IPS DF 4.7 (cell line): ENCODE results near the gene AXIN1.

Source experiments
- DNase-seq: peaks from one replicate; pipeline ENCODE4 v3.0.0-alpha.2; 2013; ENCODE audit warnings: low spot score; ENCODE audit errors: extremely low read depth

The AXIN1 gene

GRCh38 chr16:283033-283805 lies 69.3 kb downstream of the AXIN1 start, which contains the start of gene PDIA2:
Gene PDIA2, plus strand, starts transcription at chr16:283164. Its CDS starts 6 bp downstream, at chr16:283170.
- DNase-seq: no peak

- no peak for DNase-seq
Measured at GRCh38 chr16:282491-282890, 70.0 kb downstream of the AXIN1 start.

- no peak for DNase-seq
Measured at GRCh38 chr16:281660-282255, 70.8 kb downstream of the AXIN1 start.

- DNase-seq: no peak
Measured at GRCh38 chr16:280991-281659, 71.4 kb downstream of the AXIN1 start.

GRCh38 chr16:280552-280951 lies 72.0 kb downstream of the AXIN1 start, which contains the start of gene ARHGDIG:
Gene ARHGDIG, plus strand, starts transcription at chr16:280591. Its CDS starts 90 bp downstream, at chr16:280681.
- DNase-seq: no peak

- no peak for DNase-seq
Measured at GRCh38 chr16:280005-280460, 72.5 kb downstream of the AXIN1 start.

GRCh38 chr16:279531-279930 lies 73.0 kb downstream of the AXIN1 start:
- DNase-seq: no peak

GRCh38 chr16:278863-279366 lies 73.6 kb downstream of the AXIN1 start:
- DNase-seq: no peak

GRCh38 chr16:276426-277077 lies 76.0 kb downstream of the AXIN1 start:
- DNase-seq: no peak

- no peak for DNase-seq
Measured at GRCh38 chr16:275786-276232, 76.7 kb downstream of the AXIN1 start, which contains the start of gene RGS11. Gene RGS11, minus strand, starts transcription at chr16:275944. Its CDS starts 33 bp downstream, at chr16:275911.

- no peak for DNase-seq
Measured at GRCh38 chr16:275041-275641, 77.4 kb downstream of the AXIN1 start.

- no peak for DNase-seq
Measured at GRCh38 chr16:273547-274421, 78.7 kb downstream of the AXIN1 start.

- DNase-seq: no peak
Measured at GRCh38 chr16:272633-273546, 79.6 kb downstream of the AXIN1 start.

GRCh38 chr16:270381-271255 lies 81.9 kb downstream of the AXIN1 start:
- DNase-seq: no peak

GRCh38 chr16:269061-269796 lies 83.3 kb downstream of the AXIN1 start:
- DNase-seq: no peak

GRCh38 chr16:268141-269053 lies 84.1 kb downstream of the AXIN1 start:
- no peak for DNase-seq
